DOHH2 (cell line): ENCODE data around the gene CRK.

Experiments used
- CTCF ChIP-seq: fragments of 200-600 bp; sonication (generic); IDR thresholded peaks from one replicate; pipeline ENCODE4 v1.5.1; 2014; ENCODE audit warnings: antibody characterized with exemption, mild to moderate bottlenecking, low read depth, low read length; ENCODE audit not compliant: poor library complexity, severe bottlenecking
- EZH2phosphoT487 ChIP-seq: fragments of 200-600 bp; sonication (generic); IDR thresholded peaks from 2 replicates; pipeline ENCODE4 v1.6.1; 2017; ENCODE audit warnings: borderline replicate concordance, mild to moderate bottlenecking, antibody characterized with exemption, low read length, moderate library complexity, mixed read lengths

GRCh38 chr17:1470071-1470754 is 14.2 kb upstream of the CRK start:
- no peak for TF ChIP-seq CTCF
- TF ChIP-seq EZH2phosphoT487, result no peak
